ENCODE data around the gene ARHGAP40. TPM values are rescaled to one million over a fixed set of nuclear protein-coding genes. Genes with fewer than 3 reads are reported as not detected.

The ARHGAP40 gene
- total and polyA plus RNA-seq, 2 of the 4 experiments (the other 2 are of a cell fraction): not detected

GRCh38 chr20:38650010-38650409 is 48.4 kb downstream of the ARHGAP40 start:
- Histone ChIP-seq H3K4ac (ENCODE audit: low read depth, low read length) (no peak overlapping the region), H4K8ac (ENCODE audit: low read depth in 2 of 2, low read length in 2 of 2) (no peak overlapping the region), H2AFZ (replicated peaks; ENCODE audit: low read length, poor library complexity) (no peak overlapping the region), H3K4me3 (ENCODE audit: insufficient read depth, low read depth, low read length) (no peak overlapping the region), H3K27me3 (ENCODE audit: control insufficient read depth, insufficient read depth, low read length) (peaks cover 28% of the 10 kb centered on the region), H4K91ac (ENCODE audit: insufficient read depth, low read depth, low read length) (no peak overlapping the region), H3K36me3 (ENCODE audit: control insufficient read depth, insufficient read depth, low read length) (no peaks in the 10 kb centered on the region), H3K23ac (ENCODE audit: low read depth, low read length) (no peak overlapping the region), H3K9me3 (ENCODE audit: control insufficient read depth, insufficient read depth, low read length) (no peaks in the 10 kb centered on the region), H2BK5ac (ENCODE audit: low read depth, low read length, poor library complexity, severe bottlenecking) (no peak overlapping the region), H3K79me1 (ENCODE audit: low read depth in 1 of 2, low read length in 2 of 2) (no peaks in the 10 kb centered on the region), H2BK15ac (ENCODE audit: low read depth, low read length) (no peak overlapping the region), H3K4me1 (ENCODE audit: control insufficient read depth, insufficient read depth, low read length) (no peaks in the 10 kb centered on the region), H4K20me1 (ENCODE audit: insufficient read depth, low read length) (no peaks in the 10 kb centered on the region), H3K9ac (ENCODE audit: low read depth, low read length) (no peak overlapping the region), H3K14ac (replicated peaks; ENCODE audit: low read depth, low read length) (no peak overlapping the region), H3K56ac (ENCODE audit: extremely low read depth, insufficient read depth, low read length) (no peak overlapping the region), H3K18ac (ENCODE audit: low read depth, low read length) (no peak overlapping the region), H3K9me1 (ENCODE audit: insufficient read depth, low read length) (peaks cover 3% of the 10 kb centered on the region; the same call in 1 of the 2 replicates), H3K4me2 (ENCODE audit: low read depth, low read length) (no peak overlapping the region), H3K27ac (ENCODE audit: insufficient read depth, low read length) (no peak overlapping the region), H2BK20ac (ENCODE audit: low read depth, low read length) (no peak overlapping the region), H2AK5ac (ENCODE audit: low read depth, low read length) (no peak overlapping the region), H4K5ac (ENCODE audit: low read depth, low read length) (no peak overlapping the region), H2AK9ac (replicated peaks; ENCODE audit: low read depth, low read length, poor library complexity) (no peak overlapping the region), H2BK120ac (ENCODE audit: low read depth, low read length) (no peak overlapping the region)
- BruUV-seq (replicated peaks): no TSS peak
- ATAC-seq (ENCODE audit: low read depth): no peak
- dilution Hi-C loops (cut with HindIII; ENCODE audit: low sequenced_read_pairs, unreplicated experiment) (no loop called here), intact Hi-C loops (cut with micrococcal nuclease) (no loop called here), in situ Hi-C loops (cut with MboI; ENCODE audit: low sequenced_read_pairs) (no loop called here)
- TF ChIP-seq CTCF (conservative IDR thresholded peaks at IDR 0.05; ENCODE audit: low read depth, low read length) (no peak), POLR2A (IDR thresholded peaks at IDR 0.05; ENCODE audit: low read depth, low read length) (no peak), SMC3 (IDR thresholded peaks at IDR 0.05; ENCODE audit: low read depth, low read length) (no peak), RCOR1 (IDR thresholded peaks at IDR 0.05; ENCODE audit: insufficient replicate concordance, low read length) (no peak), CEBPB (IDR thresholded peaks at IDR 0.05; ENCODE audit: low read depth, low read length) (no peak), MAFK (IDR thresholded peaks at IDR 0.05; ENCODE audit: low read depth, low read length) (no peak), USF2 (IDR thresholded peaks at IDR 0.05; ENCODE audit: low read depth, low read length) (no peak), CHD1 (IDR thresholded peaks at IDR 0.05; ENCODE audit: low read depth, low read length) (no peak)
- CTCF ChIA-PET: no interaction called here
- no CpG with 5 or more reads among the region's 4 CpGs for whole genome bisulfite sequencing, 2 experiments (ENCODE audit: extremely low coverage in 2 of 2, insufficient read length in 1 of 2)
- no peak for DNase-seq
- POLR2A ChIA-PET (ENCODE audit: unreplicated experiment): no interaction called here

All from IMR-90 (cell line).